Stimulated activated CD8-positive, alpha-beta memory T cell treated with anti-CD3 and anti-CD28 coated beads, Interleukin-7, amount 100 ng/mL, for 24 hours (primary cell): ENCODE results near the gene PACSIN3.
"Not testable (repeated sequence)": the region's sequence is repeated elsewhere in the genome, so short reads cannot be mapped to it uniquely, and the experiment has no call there.

Experiments
- DNase-seq: peaks from one replicate; pipeline ENCODE4 v3.0.0-alpha.2; 2020; ENCODE audit warnings: low read depth

Gene PACSIN3

DNA sequence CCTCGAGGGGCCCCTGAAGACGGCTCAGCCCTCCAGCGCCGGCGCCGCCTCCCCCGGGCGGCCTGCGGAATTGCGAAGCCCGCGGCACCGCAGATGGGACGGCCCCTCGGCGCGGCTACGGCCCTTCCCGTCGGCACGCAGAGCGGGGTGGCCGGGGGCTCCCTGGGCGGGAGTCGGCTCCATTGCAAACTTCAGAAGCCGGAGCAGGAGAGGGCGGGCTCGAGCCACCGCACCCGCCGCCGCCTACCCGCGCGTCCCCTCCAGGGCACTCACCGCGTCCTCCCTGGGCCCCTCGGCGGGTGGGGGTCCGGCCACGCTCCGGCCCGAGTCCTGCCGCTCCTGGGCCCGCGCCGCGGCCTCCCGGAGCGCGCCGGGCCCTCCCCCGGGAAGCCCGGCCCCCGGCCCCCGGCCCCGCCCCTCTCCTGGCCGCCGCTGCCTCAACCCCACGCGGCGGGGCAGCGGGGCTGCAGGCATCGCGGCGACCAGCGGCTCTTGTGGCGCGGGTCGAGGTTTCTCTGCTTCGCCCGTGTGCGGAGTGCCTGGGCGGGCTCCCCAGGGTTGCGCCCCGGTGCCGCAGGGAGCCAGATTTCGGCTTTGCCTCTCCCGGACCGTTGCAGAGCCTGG lies at the start of gene PACSIN3:
PACSIN3 (minus strand) TSS at position 359 of the 624 bp plus-strand sequence. CDS start 3,707 bp downstream, outside the sequence.
- peak; percentile 13 for DNase-seq

DNA sequence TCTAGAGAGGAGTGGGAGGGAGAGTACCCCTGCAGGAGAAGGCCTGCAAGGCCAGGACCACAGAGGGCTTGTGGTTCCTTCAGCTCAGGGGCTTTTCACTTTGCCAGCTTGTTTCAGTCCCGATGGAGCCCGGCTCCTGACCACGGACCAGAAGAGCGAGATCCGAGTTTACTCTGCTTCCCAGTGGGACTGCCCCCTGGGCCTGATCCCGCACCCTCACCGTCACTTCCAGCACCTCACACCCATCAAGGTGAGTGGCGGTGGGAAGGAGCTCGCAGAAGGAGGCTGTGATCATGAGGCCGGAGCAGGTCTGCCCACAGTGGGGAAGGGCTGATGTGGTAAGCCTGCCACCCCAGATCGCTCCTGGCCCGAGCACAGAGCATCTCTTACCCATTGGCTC lies 48.9 kb upstream of the PACSIN3 start:
- DNase-seq: no peak

DNA sequence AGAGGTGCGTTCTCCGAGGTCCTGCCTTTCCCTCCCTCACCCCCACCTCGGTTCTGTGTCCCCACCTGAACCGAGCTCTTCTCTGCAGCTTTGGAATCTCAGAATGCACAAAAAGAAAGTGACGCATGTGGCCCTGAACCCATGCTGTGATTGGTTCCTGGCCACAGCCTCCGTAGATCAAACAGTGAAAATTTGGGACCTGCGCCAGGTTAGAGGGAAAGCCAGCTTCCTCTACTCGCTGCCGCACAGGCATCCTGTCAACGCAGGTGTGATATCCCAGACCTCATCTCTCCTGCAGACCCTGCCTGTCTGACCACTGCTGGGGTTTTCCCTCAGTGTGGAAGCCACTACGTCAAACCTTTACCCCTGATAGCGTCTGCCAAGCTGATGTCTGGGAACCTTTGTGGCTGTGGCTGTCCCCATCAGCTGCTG lies 48.5 kb upstream of the PACSIN3 start:
- DNase-seq: no peak

DNA sequence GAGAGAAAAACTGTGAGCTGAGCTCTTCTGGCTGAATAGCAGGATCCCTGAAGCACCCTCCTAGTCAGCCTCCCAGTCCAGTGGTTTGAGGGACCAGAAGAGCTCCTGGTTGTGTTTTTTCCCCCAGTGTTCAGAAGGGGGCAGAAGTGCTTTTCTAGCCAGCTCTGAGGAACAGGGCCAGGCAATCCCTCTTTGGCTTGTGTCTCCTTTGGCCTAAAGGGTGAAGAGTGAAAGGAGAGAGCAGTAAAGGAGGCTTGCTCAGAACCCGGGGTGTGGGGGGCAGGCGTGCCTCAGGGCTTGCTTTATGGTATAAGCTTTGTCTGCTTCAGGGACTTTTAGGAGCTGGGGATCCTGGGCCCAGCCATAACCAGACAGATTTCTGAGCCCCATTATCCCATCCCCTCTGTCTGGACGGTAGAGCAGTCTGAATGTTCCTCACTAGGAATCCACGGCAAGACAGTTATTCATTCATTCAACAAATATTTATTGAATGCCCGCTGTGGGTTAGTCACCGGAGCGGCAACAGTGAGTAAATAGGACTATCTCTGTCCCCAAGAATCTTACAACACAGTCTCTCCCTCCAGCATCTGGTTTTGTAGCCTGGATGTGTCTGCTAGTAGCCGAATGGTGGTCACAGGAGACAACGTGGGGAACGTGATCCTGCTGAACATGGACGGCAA lies 47.9 kb upstream of the PACSIN3 start:
- DNase-seq: no peak

DNA sequence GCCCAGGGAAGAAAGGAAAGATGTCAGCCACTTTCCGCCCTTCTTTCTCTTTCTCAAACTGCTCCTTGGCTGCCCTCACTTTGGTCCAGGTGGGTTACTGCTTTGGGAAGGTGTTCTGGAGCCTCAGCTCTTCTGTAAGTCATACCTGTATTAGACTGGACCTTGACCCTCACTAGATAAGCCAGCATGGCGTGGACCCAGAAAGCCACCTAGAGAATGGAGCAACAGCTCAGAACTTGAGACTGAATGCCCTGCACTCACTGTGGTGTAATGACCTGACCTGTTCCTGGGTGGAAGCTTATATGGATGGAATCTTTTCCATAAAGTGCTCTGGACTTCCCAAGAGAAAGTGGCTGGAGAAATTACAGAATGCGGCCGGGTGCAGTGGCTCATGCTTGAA lies 46.8 kb upstream of the PACSIN3 start:
- no peak for DNase-seq

DNA sequence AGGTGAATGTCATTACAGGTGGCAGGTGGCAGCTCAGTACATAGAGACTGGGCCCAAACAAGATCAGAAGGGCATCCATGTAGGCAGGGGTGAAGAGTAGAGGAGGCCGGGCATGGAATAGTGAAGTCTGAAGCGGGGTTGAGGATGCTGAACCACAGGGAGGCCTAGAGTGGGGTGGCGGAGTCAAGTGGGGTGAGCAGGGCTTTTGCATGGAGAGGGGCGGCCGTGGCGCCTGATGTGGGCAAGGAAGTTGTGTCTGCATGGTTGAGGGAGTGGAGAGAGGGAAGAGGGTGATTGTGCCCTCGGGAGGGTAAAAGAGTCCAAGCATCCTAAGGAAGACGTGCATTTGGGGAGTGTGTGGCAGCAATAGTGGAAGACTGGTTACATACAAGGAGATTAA lies 42.9 kb upstream of the PACSIN3 start:
- no peak for DNase-seq

DNA sequence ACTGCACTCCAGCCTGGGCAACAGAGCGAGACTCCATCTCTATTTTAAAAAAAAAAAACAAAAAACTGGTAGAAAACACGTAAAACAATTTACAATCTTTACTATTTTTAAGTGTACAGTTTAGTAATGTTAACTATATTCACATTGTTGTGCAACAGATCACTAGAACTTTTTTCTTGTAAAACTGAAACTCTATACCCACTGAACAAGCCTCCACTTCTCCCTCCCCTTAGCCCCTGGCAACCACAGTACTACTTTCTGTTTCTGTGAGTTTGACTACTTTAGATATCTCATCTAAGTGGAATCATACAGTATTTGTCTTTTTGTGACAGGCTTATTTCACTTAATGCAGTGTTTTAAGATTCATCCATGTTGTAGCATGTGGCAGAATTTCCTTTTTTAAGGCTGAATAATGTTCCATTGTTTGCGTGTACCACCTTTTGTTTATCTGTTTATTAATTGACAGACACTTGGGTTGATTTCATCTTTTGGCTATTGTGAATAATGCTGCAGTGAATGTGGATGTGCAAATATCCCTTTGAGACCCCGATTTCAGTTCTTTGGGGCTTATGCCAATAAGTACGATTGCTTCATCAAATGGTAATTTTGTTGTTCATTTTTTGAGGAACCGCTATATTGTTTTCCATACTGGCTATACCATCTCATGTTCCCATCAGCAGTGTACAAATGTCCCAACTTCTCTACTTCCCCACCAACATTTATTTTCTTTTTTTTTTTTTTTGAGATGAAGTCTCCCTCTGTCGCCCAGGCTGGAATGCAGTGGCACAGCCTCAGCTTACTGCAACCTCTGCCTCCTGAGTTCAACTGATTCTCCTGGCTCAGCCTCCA lies 39.5 kb upstream of the PACSIN3 start:
- DNase-seq: no peak

DNA sequence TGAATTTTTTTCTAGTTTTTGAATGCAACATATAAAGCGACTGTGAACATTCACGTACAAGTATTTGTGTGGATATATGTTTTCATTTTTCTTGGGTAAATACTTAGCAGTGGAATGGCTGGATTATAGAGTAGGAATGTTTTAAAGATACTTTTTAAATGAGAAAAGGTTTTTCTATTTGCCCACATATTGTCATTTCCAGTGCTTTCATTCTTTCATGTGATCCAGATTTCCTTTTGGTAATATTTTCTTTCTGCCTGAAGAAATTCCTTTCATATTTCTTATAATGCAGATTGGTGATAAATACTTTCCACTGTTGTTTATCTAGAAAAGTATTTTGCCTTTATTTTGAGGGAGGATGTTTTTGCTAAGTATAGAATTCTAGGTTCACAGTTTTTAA lies 36.5 kb upstream of the PACSIN3 start:
- DNase-seq: no peak

DNA sequence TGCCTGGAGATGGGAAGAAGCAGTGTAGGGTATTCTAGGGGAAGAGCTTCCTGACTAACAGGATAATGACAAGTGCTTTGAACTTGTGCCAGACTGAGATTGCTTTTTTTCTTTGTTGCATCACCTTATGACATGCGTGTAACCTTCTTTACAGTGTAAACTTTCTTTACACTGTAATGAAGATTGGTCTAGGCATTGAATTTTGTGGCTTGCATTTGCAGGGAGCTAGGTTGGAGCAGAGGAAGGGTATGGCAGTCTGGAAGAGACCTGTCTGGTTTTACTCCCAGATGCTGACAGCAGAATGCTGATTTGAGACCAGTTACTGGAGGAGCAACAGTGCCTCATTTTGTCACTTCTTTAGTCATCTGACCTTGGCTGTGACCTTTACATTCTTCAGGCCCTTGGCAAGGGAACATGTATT lies 34.2 kb upstream of the PACSIN3 start:
- DNase-seq: no peak

DNA sequence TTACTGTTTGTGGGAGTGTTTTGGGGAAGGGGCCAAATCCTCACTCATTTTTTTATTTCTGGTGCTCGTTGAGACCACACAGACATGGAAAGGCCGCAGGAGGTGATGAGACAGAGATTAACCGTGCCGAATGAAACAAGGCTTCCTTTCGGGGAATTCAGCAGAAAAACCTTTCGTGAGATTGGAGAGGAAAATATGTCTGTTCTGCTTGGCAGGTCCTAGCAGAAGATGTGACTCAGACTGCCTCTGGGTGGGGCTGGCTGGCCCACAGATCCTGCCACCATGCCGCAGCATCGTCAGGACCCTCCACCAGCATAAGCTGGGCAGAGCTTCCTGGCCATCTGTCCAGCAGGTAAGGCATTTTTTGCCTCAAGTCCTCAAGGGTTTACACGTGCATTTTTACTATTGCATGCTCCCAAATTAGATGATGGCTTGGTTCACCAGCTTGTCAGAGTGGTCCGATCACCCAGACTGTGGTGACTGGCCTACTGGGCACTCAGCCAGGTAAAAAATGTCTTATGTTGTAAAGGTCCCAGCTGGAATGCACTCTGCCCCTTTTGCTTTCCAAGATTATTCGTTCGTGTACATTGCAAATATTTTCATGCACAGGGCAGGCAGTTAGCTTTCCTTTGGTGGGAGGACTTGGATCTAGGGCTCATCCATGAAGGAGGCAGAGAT lies 30.0 kb upstream of the PACSIN3 start:
- peak; percentile 38 for DNase-seq

DNA sequence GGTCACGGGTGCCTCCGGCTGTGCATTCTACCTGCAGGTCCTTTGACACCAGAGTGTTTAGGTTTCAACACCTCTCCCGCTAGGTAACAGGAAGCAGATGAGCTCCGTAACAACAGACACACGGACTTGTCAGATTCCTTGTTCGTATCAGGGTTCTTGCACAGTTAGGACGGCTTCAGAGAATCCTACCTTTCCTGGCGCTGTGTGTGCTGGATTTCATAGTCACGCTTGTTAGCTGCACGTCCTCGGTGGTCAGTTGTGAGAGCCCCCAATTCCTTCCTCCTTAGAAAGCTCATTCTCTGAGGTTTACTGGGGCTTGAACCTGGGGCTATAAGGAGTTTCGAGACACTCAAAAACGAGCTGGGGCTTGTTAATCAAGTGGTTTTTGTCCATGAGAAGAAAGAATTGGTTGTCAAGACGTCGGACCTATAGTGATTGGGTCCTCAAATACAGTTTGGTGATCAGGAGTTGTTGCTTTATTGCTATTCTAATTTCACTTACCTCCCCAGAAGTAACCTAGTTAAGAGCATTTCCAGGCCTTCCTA lies 29.2 kb upstream of the PACSIN3 start:
- DNase-seq: no peak

DNA sequence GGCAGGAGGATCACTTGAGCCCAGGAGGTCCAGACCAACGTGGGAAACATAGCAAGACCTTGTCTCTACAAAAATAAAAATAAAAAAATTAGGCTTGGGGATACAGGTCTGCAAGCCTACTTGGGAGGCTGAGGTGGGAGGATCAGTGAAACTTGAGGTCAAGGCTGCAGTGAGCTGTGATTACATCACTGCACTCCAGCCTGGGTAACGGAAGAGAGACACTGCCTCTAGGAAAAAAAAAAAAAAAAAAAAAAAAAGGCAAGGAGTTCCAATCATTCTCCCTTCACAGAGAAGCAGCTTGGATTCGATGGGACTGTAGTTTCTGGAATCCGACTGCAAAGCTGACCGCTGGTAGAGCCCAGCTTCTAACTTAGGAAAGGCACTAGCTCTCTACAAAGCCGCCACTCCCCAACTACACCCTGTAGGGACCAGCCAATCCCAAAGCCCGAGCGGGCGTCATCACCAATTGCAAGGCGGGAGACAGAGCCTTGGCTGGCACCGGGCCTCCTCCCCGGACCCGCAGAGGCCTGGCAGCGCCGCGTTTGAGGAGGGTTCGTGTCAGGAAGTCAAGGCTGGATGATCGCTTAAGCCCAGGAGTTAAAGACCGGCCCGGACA lies 27.8 kb upstream of the PACSIN3 start:
- DNase-seq: peak; percentile 64

DNA sequence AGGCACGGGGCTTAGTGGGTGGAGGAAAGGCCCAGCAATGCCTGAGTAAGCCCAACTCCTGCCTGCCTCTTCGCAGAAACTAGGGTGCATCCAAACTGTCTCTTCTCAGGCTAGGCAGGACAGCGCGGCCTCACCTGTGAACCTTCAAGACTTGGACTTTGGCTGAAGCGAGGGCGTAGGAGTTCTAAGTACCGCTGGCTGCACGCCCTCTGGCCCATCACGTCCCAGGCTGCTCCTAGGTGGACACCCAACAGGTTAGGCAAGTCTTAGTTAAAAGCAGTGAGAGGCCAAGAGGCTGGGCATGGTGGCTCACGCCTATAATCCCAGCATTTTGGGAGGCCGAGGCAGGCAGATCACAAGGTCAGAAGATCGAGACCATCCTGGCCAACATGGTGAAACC lies 26.7 kb upstream of the PACSIN3 start:
- DNase-seq: no peak

DNA sequence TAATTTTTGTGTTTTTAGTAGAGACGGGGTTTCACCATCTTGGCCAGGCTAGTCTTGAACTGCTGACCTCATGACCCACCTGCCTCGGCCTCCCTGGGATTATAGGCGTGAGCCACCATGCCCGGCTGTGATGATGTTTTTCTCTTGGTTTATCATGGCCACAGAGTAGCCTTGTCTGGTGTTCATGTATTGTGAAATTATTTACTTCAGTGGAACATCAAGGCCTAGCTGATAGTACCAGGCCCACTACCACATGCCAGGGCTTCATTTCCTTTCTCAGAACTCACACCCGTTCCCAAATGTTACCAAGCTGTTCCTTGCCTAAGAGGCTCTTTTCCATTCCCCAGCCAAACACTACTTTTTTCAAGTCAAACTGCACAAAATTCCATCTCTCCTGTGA lies 22.4 kb upstream of the PACSIN3 start:
- DNase-seq: no peak

DNA sequence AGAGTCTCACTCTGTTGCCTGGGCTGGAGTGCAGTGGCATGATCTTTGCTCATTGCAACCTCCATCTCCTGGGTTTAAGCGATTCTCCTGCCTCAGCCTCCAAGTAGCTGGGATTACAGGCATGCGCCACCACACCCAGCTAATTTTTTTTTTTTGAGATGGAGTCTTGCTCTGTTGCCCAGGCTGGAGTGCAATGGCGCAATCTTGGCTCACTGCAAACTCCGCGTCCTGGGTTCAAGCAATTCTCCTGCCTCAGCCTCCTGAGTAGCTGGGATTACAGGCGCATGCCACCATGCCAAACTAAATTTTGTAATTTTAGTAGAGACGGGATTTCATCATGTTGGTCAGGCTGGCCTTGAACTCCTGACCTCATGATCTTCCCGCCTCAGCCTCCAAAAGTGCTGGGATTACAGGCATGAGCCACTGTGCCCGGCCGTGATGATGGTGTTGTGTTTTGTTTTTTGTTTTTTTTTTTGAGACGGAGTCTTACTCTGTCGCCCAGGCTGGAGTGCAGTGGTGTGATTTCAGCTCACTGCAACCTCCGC lies 21.8 kb upstream of the PACSIN3 start:
- not testable (repeated sequence) for DNase-seq

DNA sequence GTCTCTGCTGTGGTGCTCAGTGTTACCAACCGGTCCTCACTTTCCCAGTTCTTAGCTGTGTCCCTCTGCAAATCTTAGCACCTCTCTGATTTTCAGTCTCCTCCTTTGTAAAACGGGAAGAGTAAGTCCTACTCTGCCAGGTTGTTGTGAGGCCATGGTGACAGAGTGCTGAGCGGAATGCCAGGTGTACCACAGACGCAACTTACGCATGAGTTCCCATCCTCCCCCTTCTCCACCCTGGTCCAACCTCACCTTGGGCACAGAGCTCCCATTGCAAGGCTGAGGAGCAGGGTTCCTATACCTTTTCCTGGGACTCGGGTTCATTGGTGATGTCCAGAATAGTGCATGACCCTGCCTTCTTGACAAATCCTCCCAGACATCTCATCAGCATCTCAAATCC lies 21.2 kb upstream of the PACSIN3 start:
- no peak for DNase-seq

DNA sequence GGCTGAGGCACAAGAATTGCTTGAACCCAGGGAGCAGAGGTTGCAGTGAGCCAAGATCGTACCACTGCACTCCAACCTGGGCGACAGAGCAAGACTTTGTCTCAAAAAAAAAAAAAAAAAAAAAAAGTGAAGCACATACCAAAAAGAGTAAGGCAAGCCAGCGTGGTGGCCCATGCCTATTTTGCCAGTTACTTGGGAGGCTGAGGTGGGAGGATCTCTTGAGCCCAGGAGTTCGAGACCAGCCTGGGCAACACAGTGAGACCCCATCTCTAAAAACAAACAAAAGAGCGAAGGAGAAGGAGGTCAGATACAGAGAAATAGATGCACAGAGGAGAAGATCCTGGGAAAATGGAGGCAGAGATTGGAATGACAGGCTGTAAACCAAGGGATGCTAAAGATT lies 20.3 kb upstream of the PACSIN3 start:
- DNase-seq: not testable (repeated sequence)

DNA sequence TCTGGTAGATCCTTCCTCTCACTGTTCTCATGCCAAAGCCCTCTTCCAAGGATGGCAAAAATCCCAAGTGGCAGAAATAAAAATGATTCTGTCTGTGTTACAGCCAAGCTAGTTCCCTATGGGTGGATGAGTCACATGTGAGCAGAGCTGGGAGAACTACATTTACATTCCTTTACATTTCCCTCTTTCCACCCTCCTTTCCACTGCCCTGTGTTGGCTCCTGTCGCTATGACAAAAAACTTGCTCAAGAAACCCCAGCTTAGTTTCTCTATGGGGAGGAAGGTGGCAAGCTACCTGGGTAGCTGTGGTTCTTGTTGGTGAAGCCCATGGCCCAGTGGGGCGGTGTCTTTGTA lies 18.4 kb upstream of the PACSIN3 start:
- no peak for DNase-seq

DNA sequence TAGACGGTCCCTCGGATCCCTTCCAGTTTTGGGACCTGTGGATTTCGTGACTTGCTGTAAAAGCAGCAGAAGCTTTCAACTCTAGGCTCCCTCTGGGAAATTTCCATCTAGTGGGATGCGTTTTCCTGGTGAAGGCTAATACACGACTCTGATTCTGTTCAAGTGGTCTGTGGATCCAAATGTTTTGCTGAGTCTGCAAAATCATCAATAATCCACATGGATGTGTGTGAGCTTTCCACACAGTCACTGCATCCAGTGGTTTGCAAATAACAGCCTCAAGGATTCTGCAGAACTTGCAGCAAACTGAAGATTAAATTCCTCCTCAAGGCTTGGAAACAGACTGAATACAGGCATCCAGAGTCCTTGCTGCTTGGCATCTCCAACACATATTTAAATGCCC lies 16.3 kb upstream of the PACSIN3 start:
- DNase-seq: no peak

DNA sequence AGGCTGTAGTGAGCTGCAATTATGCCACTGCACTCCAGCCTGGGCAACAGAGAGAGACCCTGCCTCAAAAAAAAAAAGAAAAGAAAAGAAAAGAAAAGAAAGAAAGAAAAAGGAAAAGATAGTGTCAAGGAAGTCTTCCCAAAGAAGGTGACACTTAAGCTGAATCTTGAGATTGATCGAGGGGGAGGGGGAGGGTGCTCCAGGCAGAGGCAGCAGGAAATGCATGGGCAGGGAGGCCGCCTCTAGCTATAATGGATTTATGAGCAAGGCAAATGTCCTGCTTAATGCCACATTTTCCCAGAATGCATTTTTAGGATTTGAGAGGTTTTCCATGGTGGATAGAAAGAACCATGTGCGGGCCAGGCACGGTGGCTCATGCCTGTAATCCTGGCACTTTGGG lies 14.8 kb upstream of the PACSIN3 start:
- no peak for DNase-seq

DNA sequence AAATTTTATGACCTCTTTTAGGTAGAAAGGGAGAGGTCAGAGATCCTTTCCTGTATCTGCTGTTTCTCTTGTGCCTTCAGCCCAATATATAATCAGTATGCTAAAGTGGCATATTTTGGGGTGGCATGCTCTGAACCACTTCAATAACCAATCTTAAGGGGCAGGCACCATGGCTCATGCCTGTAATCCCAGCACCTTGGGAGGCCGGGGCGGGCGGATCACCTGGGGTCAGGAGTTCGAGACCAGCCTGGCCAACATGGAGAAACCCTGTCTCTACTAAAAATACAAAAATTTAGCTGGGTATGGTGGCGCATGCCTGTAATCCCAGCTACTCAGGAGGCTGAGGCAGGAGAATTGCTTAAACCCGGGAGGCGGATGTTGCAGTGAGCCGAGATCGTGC lies 11.9 kb upstream of the PACSIN3 start:
- DNase-seq: not testable (repeated sequence)

DNA sequence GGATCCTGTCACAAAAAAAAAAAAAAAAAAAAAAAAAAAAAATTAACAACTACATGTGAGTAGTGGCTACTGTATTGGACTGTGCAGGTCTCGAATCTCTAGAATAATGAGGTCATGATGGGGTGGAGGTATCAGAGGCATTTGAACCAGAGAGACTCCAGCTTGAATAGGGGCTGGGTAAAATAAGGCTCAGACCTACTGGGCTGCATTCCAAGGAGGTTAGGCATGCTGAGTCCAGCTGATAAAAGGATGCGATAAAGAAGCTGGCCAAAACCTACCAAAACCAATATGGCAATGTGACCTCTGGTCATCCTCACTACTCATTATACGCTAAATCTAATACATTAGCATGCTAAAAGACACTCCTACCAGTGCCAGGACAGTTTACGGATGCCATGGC lies 5.9 kb upstream of the PACSIN3 start:
- no peak for DNase-seq
